Measurements from ENCODE around the gene MASTL.
"Not testable (repeated sequence)": the region's sequence is repeated elsewhere in the genome, so short reads cannot be mapped to it uniquely, and the experiment has no call there.

The MASTL gene

GRCh38 chr10:27155066-27155754 lies at the start of gene MASTL:
TSS of gene MASTL (plus strand) at chr10:27155352. CDS start at chr10:27155427, 75 bp downstream.
- peak; percentile 81 for DNase-seq (ENCODE audit: low read depth, low spot score)

- DNase-seq (ENCODE audit: low read depth, low spot score) = no peak
Observed at GRCh38 chr10:27108165-27108564, 47.0 kb upstream of the MASTL start.

- DNase-seq (ENCODE audit: low read depth, low spot score) = no peak
Observed at GRCh38 chr10:27134371-27134770, 20.8 kb upstream of the MASTL start.

- DNase-seq (ENCODE audit: low read depth, low spot score) = no peak
Observed at GRCh38 chr10:27138277-27138676, 16.9 kb upstream of the MASTL start.

- no peak for DNase-seq (ENCODE audit: low read depth, low spot score)
Observed at GRCh38 chr10:27143686-27144085, 11.5 kb upstream of the MASTL start.

GRCh38 chr10:27145937-27146336 lies 9.2 kb upstream of the MASTL start:
- no peak for DNase-seq (ENCODE audit: low read depth, low spot score)

GRCh38 chr10:27147701-27148100 lies 7.5 kb upstream of the MASTL start:
- DNase-seq (ENCODE audit: low read depth, low spot score) = no peak

- DNase-seq (ENCODE audit: low read depth, low spot score) = no peak
Observed at GRCh38 chr10:27150261-27150660, 4.9 kb upstream of the MASTL start.

GRCh38 chr10:27152687-27153086 lies 2.5 kb upstream of the MASTL start:
- no peak for DNase-seq (ENCODE audit: low read depth, low spot score)

GRCh38 chr10:27153329-27153728 lies 1.8 kb upstream of the MASTL start:
- no peak for DNase-seq (ENCODE audit: low read depth, low spot score)

GRCh38 chr10:27153845-27154193 lies 1.3 kb upstream of the MASTL start:
- no peak for DNase-seq (ENCODE audit: low read depth, low spot score)

GRCh38 chr10:27156566-27156965 lies 1.4 kb downstream of the MASTL start:
- DNase-seq (ENCODE audit: low read depth, low spot score) = not testable (repeated sequence)

- no peak for DNase-seq (ENCODE audit: low read depth, low spot score)
Observed at GRCh38 chr10:27157150-27157549, 2.0 kb downstream of the MASTL start.

GRCh38 chr10:27158421-27158820 lies 3.3 kb downstream of the MASTL start:
- DNase-seq (ENCODE audit: low read depth, low spot score) = no peak

GRCh38 chr10:27169849-27170248 lies 14.7 kb downstream of the MASTL start:
- no peak for DNase-seq (ENCODE audit: low read depth, low spot score)

- DNase-seq (ENCODE audit: low read depth, low spot score) = no peak
Observed at GRCh38 chr10:27188259-27188658, 33.1 kb downstream of the MASTL start.

GRCh38 chr10:27188897-27189296 lies 33.7 kb downstream of the MASTL start:
- no peak for DNase-seq (ENCODE audit: low read depth, low spot score)

GRCh38 chr10:27190508-27190907 lies 35.4 kb downstream of the MASTL start:
- DNase-seq (ENCODE audit: low read depth, low spot score) = no peak

- no peak for DNase-seq (ENCODE audit: low read depth, low spot score)
Observed at GRCh38 chr10:27192284-27192683, 37.1 kb downstream of the MASTL start.

GRCh38 chr10:27197980-27198620 lies 42.9 kb downstream of the MASTL start:
- DNase-seq (ENCODE audit: low read depth, low spot score) = no peak

- no peak for DNase-seq (ENCODE audit: low read depth, low spot score)
Observed at GRCh38 chr10:27203806-27204205, 48.7 kb downstream of the MASTL start.

- DNase-seq (ENCODE audit: low read depth, low spot score) = no peak
Observed at GRCh38 chr10:27207350-27207749, 52.2 kb downstream of the MASTL start.

GRCh38 chr10:27223964-27224363 lies 68.8 kb downstream of the MASTL start:
- no peak for DNase-seq (ENCODE audit: low read depth, low spot score)
